NCI-H1417 treated with DMSO at 0.1 percent for 48 hours (cell line): ENCODE measurements around the gene FMNL3.

Experiments used
- DNase-seq: peaks from one replicate; lab custom pipeline; 2025; lab: John Stamatoyannopoulos, UW

Gene FMNL3

GRCh38 chr12:49652921-49653520, 54.2 kb downstream of the FMNL3 start:
- no peak for DNase-seq

GRCh38 chr12:49651855-49652254, 55.4 kb downstream of the FMNL3 start:
- DNase-seq, result no peak

- no peak for DNase-seq
These were observed 57.3 kb downstream of the FMNL3 start for GRCh38 chr12:49649892-49650291.

- no peak for DNase-seq
These were observed 57.8 kb downstream of the FMNL3 start for GRCh38 chr12:49649445-49649844.

GRCh38 chr12:49648712-49649003, 58.5 kb downstream of the FMNL3 start:
- no peak for DNase-seq

- DNase-seq, result no peak
These were observed 59.1 kb downstream of the FMNL3 start for GRCh38 chr12:49647827-49648711.

GRCh38 chr12:49646871-49647654, 60.1 kb downstream of the FMNL3 start:
- DNase-seq, result no peak

- no peak for DNase-seq
These were observed 60.8 kb downstream of the FMNL3 start for GRCh38 chr12:49646331-49646830.

- DNase-seq, result no peak
These were observed 61.8 kb downstream of the FMNL3 start for GRCh38 chr12:49645146-49646039.

GRCh38 chr12:49644620-49644994, 62.6 kb downstream of the FMNL3 start:
- DNase-seq, result peak; percentile 51

GRCh38 chr12:49643961-49644619, 63.1 kb downstream of the FMNL3 start:
- DNase-seq, result no peak

GRCh38 chr12:49643135-49643534, 64.1 kb downstream of the FMNL3 start:
- DNase-seq, result no peak

GRCh38 chr12:49642370-49642802, 64.8 kb downstream of the FMNL3 start:
- DNase-seq, result no peak

GRCh38 chr12:49641748-49642369, 65.3 kb downstream of the FMNL3 start:
- no peak for DNase-seq

- DNase-seq, result no peak
These were observed 70.0 kb downstream of the FMNL3 start for GRCh38 chr12:49636979-49637755.

GRCh38 chr12:49636574-49636973, 70.6 kb downstream of the FMNL3 start:
- DNase-seq, result no peak

- no peak for DNase-seq
These were observed 71.5 kb downstream of the FMNL3 start for GRCh38 chr12:49635656-49636055.

GRCh38 chr12:49635036-49635435, 72.2 kb downstream of the FMNL3 start:
- no peak for DNase-seq

GRCh38 chr12:49633703-49634345, 73.4 kb downstream of the FMNL3 start:
- DNase-seq, result no peak
